Testis (tissue), 2 donors: Measurements from ENCODE around the gene SEC14L6.

Source experiments
- POLR2A ChIP-seq: fragments of 450-650 bp; IDR thresholded peaks from one replicate; pipeline ENCODE4 v1.6.1; 2017; ENCODE audit warnings: antibody characterized with exemption, mild to moderate bottlenecking, moderate library complexity
- TF ChIP-seq, protein P1 (sequence below), 3 experiments: fragments of 450-650 bp in 2 of 3; fragments of 200-600 bp in 1 of 3; sonication (generic) in 1 of 3; IDR thresholded peaks; one replicate each; pipeline ENCODE4 v1.5.1; 2016 to 2019; ENCODE audit warnings: antibody characterized with exemption in 3 of 3, mild to moderate bottlenecking in 2 of 3, moderate library complexity in 1 of 3

DNA sequence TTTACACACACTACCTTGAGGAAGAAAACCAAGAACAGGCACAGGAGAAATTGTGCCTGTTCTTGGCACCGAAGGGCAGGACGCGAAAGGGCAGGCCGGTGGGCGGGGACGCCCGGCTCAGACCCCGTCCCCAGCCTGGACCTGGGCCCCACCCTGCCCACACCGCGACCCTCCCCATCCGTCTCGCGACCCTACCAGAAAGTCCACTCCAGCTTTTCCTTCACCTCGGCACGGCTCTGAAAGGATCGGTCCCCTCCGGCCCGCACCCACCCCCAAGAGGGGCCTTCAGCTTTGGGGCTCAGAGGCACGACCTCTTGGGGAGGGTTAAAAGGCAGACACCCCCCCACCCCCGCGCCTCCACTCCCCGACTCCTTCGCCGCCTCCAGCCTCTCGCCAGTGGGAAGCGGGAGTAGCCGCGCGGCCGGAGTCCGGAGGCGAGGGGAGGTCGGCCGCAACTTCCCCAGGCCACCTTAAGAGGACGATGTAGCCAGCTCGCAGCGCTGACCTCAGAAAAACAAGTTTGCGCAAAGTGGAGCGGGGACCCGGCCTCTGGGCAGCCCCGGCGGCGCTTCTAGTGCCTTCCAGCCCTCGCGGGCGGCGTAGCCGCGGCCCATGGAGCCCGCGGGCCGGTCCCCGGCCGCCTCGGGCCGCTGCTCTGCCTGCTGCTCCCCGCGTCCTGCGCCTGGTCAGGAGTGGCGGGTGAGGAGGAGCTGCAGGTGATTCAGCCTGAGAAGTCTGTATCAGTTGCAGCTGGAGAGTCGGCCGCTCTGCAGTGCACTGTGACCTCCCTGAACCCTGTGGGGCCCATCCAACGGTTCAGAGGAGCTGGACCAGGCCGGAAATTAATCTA lies 4.4 kb downstream of the SEC14L6 start:
- TF ChIP-seq, protein P1, sequence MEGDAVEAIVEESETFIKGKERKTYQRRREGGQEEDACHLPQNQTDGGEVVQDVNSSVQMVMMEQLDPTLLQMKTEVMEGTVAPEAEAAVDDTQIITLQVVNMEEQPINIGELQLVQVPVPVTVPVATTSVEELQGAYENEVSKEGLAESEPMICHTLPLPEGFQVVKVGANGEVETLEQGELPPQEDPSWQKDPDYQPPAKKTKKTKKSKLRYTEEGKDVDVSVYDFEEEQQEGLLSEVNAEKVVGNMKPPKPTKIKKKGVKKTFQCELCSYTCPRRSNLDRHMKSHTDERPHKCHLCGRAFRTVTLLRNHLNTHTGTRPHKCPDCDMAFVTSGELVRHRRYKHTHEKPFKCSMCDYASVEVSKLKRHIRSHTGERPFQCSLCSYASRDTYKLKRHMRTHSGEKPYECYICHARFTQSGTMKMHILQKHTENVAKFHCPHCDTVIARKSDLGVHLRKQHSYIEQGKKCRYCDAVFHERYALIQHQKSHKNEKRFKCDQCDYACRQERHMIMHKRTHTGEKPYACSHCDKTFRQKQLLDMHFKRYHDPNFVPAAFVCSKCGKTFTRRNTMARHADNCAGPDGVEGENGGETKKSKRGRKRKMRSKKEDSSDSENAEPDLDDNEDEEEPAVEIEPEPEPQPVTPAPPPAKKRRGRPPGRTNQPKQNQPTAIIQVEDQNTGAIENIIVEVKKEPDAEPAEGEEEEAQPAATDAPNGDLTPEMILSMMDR (IDR thresholded peaks at IDR 0.05): no peak
- no peak for TF ChIP-seq POLR2A
